Activated naive CD4-positive, alpha-beta T cell treated with anti-CD3 and anti-CD28 coated beads, Interleukin-2, amount 50 U/mL, for 24 hours (primary cell): Measurements from ENCODE around the gene GPT2.
A peak's percentile ranks its signal among the peaks of the same experiment; 100 is the strongest.

Source experiments
- H3K27ac Mint-ChIP-seq: one replicate; pipeline ENCODE4 v1.8.0; 2021; ENCODE audit warnings: mild to moderate bottlenecking, mixed read lengths
- H3K27me3 Mint-ChIP-seq: one replicate; pipeline ENCODE4 v1.8.0; 2021; ENCODE audit warnings: mixed read lengths
- H3K36me3 Mint-ChIP-seq: one replicate; pipeline ENCODE4 v1.8.0; 2021; ENCODE audit warnings: mixed read lengths
- H3K4me1 Mint-ChIP-seq: one replicate; pipeline ENCODE4 v1.8.0; 2021; ENCODE audit warnings: mixed read lengths
- H3K4me3 Mint-ChIP-seq: one replicate; pipeline ENCODE4 v1.8.0; 2021; ENCODE audit warnings: mild to moderate bottlenecking, mixed read lengths
- H3K9me3 Mint-ChIP-seq: one replicate; pipeline ENCODE4 v1.8.0; 2021; ENCODE audit warnings: mixed read lengths

GPT2 gene

GRCh38 chr16:46883690-46884512, at the start of gene GPT2:
GPT2 (plus strand) TSS chr16:46884362; CDS start chr16:46884716, 354 bp downstream.
- Mint-ChIP-seq H3K36me3 (no peaks in the 10 kb centered on the region), H3K4me1 (peaks cover 17% of the 10 kb centered on the region), H3K4me3 (peak within 1 kb of the TSS; percentile 95), H3K27ac (peak within 1 kb of the TSS; percentile 97), H3K9me3 (no peaks in the 10 kb centered on the region), H3K27me3 (peaks cover 2% of the 10 kb centered on the region)

DNA sequence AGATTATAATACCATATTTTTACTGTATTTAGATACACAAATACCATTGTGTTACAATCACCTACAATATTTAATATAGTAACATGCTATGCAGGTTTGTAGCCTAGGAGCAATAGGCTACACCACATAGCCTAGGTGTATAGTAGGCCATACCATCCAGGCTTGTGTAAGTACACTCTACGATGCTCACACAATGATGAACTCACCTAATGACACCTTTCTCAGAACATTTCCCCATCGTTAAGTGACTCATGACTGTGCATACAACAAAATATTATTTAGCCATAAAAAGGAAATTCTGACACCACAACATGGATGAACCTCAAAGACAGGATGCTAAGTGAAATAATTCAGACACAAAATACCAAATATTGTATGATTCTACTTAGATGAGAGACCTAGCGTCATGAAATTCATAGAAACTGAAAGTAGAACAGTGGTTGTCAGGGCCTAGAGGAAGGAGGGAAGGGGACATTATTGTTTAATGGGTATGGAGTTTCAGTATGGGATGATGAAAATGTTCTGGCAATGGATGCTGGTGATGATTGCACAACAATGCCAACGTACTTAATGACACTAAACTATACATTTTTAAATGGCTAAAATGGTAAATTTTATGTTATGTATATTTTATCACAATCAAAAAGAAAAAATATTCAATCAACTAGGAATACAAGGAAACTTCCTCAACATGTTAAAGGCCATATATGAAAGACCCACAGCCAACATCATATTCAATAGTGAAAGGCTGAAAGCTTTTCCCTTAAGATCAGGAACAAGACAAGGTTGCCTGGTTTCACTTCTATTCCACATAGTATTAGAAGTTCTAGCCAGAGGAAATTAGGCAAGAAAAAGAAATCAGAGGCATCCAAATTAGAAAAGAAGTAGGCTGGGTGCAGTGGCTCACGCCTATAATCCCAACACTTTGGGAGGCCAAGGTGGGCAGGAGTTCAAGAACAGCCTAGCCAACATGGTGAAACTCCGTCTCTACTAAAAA, 47.3 kb upstream of the GPT2 start:
- Mint-ChIP-seq H3K27ac (no peak overlapping the region), H3K4me1 (no peaks in the 10 kb centered on the region), H3K36me3 (no peaks in the 10 kb centered on the region), H3K9me3 (no peaks in the 10 kb centered on the region), H3K4me3 (no peak overlapping the region), H3K27me3 (no peaks in the 10 kb centered on the region)

DNA sequence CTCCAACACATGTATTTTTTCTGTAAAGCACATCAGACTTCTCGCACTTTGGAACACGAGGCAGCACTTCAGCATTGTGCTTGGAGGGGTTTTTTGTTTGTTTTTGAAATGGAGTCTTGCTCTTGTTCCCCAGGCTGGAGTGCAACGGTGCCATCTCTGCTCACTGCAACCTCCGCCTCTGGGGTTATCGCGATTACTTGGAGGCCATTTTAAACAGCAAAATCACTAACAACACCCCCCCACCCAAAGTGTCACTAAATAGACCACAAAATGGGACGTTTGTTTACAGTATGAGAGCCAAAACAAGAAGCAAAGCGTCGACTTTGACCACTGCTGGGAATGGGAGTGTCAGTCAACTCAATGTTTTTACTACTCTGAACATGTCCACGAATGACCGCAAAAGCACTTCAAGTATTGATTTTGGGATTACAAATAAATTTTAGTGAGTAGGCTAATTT, 44.1 kb upstream of the GPT2 start:
- H3K9me3 Mint-ChIP-seq = no peaks in the 10 kb centered on the region
- no peaks in the 10 kb centered on the region for H3K36me3 Mint-ChIP-seq
- H3K4me3 Mint-ChIP-seq = no peak overlapping the region
- no peaks in the 10 kb centered on the region for H3K27me3 Mint-ChIP-seq
- no peaks in the 10 kb centered on the region for H3K4me1 Mint-ChIP-seq
- H3K27ac Mint-ChIP-seq = no peak overlapping the region

DNA sequence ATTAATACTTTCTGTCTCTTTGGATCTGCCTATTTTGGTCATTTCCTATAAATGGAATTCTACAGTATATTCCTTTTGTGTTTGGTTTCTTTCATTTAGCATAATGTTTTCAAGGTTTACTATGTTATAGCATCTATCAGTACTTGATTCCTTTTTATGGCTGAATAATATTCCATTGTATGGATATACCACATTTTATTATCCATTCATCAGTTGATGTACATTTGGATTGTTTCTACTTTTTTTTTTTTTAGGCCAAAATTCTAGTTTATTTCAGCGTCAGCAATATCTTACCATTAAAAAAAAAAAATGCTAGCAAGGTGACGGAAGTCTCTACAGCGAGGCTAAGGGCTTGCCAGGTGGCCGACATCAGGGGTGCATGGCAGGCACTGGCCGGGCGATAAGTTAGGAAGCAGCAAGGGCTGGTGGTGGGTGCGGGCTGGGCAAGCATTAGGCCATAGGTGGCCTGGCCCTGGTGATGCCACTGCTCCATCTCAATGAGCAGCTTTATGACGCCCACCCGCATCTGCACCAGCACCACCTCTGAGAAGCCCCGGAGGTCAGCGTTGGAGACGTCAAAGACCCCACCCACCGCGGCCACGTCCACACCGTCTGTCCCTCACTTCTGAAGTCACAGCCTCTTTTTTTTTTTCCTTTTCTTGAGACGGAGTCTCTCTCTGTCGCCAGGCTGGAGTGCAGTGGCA, 41.8 kb upstream of the GPT2 start:
- Mint-ChIP-seq H3K27me3 (peaks cover 2% of the 10 kb centered on the region), H3K27ac (no peak overlapping the region), H3K9me3 (no peaks in the 10 kb centered on the region), H3K4me1 (no peaks in the 10 kb centered on the region), H3K4me3 (no peak overlapping the region), H3K36me3 (no peaks in the 10 kb centered on the region)

DNA sequence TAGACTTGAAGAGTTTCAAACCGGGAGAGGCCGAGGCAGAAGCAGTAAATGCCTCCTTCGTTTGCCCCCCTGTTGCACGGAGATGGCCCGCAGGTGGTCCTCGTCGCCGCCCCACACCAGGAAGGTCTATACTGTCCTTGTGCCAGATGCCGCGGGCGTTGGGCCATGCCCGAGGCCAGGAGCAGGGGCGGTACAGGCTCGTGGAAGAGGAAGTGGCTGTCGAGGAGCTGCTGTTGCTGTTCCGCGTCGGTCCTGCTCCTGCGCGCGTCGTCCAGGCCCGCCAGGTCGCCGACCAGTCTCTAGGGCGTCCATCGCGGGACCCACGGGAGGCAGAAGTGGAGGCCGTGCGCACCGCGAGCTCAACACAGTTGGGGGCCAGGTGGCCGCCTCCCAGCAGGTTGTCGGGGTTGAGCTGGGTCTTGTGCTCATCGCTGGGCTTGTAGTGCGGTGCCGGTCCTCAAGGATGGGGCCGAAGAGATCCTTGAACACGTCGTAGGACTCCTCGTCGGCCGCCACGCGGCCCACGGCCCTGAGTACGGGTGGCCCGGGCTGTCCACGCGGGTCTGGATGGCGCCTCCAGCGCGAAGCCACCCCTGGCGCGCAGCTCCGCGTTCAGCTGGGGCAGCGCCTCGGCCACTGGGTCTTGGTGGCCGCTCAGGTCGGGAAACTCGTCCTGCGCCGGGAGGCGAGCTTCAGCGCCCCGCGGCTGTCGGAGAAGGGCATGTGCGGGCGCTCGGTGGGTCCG, 40.1 kb upstream of the GPT2 start:
- H3K36me3 Mint-ChIP-seq = no peaks in the 10 kb centered on the region
- no peak overlapping the region for H3K4me3 Mint-ChIP-seq
- no peaks in the 10 kb centered on the region for H3K4me1 Mint-ChIP-seq
- H3K27ac Mint-ChIP-seq = no peak overlapping the region
- peaks cover 2% of the 10 kb centered on the region for H3K27me3 Mint-ChIP-seq
- no peaks in the 10 kb centered on the region for H3K9me3 Mint-ChIP-seq

DNA sequence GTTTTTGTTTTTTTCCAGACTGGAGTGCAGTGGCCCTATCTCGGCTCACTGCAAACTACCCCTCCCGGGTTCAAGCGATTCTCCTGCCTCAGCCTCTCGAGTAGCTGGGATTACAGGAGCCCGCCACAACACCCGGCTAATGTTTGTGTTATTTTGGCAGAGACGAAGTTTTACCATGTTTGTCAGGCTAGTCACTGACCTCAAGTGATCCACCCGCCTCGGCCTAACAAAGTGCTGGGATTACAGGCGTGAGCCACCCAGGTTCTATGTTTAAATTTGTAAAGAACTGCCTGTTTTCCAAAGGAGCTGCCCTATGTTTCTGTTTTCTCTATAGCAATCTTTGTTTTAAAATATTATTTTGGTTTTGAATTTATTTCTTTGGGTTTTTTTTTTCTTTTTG, 39.4 kb upstream of the GPT2 start:
- Mint-ChIP-seq H3K36me3 (no peaks in the 10 kb centered on the region), H3K4me1 (no peaks in the 10 kb centered on the region), H3K4me3 (no peak overlapping the region)

GRCh38 chr16:46845952-46846351, 38.2 kb upstream of the GPT2 start:
- Mint-ChIP-seq H3K36me3 (no peaks in the 10 kb centered on the region), H3K4me3 (no peak overlapping the region)

More for the DNA sequence above, 39.4 kb upstream of the GPT2 start:
- H3K27ac Mint-ChIP-seq = no peak overlapping the region
- H3K27me3 Mint-ChIP-seq = peaks cover 2% of the 10 kb centered on the region
- H3K9me3 Mint-ChIP-seq = no peaks in the 10 kb centered on the region

DNA sequence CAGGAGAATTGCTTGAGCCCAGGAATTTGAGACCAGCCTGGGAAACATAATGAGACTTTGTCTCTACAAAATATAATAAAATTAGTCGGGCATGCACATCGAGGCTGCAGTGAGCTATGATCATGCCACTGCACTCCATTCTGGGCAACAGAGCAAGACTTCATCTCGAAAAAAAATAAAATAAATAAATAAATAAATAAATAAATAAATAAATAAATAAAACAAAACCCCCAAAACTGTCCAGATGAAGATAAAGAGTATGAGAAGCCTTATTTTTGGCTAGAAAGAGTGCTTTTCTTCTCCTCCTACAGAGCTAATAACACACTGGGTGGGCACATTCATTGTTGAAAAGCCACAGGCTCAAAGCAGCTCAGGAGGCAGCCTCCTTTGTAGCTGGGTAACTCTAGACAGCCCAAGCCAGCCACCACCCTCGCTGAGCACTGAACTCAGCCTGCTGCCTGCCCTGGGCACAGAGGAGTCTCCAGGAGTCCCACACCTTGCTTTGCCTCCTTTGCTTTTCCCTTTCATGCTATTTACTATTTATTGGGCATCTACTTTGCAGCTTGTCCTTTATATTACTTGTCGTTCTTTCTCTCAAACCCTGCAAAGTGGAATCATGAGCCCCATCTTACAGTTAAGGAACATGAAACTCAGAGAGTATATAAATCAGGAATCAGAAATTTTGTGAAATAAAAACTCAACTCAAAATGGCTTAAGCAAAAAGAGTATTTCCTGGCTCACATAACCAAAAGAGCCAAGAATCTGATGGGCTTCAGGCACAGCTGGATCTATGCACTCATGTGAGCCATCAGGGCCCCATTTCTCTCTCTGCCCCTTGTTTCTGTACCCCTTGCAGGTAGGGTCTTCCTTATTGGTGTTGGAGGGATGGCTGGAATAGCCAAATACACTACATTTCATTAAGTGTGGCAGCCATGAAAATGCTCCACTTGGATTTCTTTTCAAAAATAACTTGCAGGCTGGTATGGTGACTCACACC, 35.1 kb upstream of the GPT2 start:
- Mint-ChIP-seq H3K27me3 (peaks cover 2% of the 10 kb centered on the region), H3K9me3 (no peaks in the 10 kb centered on the region), H3K36me3 (no peaks in the 10 kb centered on the region), H3K4me3 (no peak overlapping the region), H3K4me1 (no peaks in the 10 kb centered on the region), H3K27ac (no peak overlapping the region)

More at GRCh38 chr16:46845952-46846351, 38.2 kb upstream of the GPT2 start:
- Mint-ChIP-seq H3K4me1 (no peaks in the 10 kb centered on the region), H3K27ac (no peak overlapping the region), H3K27me3 (peaks cover 2% of the 10 kb centered on the region), H3K9me3 (no peaks in the 10 kb centered on the region)

GRCh38 chr16:46850619-46851555, 33.3 kb upstream of the GPT2 start:
- Mint-ChIP-seq H3K36me3 (no peaks in the 10 kb centered on the region), H3K4me1 (no peaks in the 10 kb centered on the region), H3K27ac (no peak overlapping the region), H3K9me3 (no peaks in the 10 kb centered on the region), H3K4me3 (no peak overlapping the region), H3K27me3 (peaks cover under 1% of the 10 kb centered on the region)

DNA sequence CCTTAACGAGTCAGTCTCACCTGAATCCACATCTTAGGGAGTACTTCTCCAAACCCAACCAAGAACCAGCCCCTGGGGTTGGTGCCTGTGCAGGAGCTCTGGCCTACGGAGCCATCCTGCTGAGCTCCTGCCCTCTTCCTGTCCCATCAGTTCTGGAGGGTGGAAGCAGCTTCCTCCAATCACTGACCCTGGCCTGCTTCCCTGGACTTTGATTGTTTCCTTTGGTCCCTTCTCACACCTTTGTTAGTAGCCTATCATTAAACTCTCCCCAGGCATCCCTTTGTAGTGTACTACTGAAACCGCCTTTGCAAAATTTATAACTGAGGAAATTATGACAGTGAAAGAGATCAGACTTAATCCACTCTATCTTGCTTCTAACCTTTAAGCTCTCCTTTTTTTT, 32.0 kb upstream of the GPT2 start:
- H3K27ac Mint-ChIP-seq = peak overlapping the region; percentile 46
- no peak overlapping the region for H3K4me3 Mint-ChIP-seq
- no peaks in the 10 kb centered on the region for H3K4me1 Mint-ChIP-seq

DNA sequence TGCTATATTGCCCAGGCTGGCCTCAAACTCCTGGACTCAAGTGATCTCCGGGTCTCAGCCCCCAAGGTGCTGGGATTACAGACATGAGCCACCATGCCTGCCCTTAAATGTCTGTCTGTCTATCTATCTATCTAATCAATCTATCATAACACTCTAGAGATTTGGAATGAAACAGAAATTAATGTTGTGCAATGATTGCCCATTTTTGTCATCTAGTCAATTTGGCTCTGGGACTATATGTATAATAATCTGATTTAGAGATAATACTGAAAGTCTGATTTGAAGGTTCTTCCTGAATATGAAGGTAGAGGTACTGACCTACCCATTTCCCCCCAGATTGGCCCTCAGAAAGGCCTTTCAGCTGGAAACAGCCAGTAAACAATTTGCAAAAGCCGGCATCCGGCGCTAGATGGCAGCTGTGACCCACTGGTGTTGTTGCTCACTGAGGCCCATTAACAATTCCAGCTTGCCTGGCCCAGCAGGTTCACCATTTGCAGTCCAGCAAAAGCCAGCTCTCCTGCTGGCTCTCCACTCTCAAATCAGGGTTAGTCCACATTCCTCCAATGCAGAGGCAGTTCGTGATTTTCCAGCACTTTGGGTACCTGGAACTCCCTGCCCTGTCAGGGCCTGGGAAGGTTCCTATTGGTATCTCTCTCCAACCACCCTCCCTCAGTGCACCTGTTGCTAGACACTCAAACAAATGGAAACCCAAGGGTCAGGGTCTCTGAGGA, 30.3 kb upstream of the GPT2 start:
- H3K27me3 Mint-ChIP-seq = no peaks in the 10 kb centered on the region
- H3K9me3 Mint-ChIP-seq = no peaks in the 10 kb centered on the region
- H3K27ac Mint-ChIP-seq = no peak overlapping the region
- no peaks in the 10 kb centered on the region for H3K36me3 Mint-ChIP-seq
- no peak overlapping the region for H3K4me3 Mint-ChIP-seq
- no peaks in the 10 kb centered on the region for H3K4me1 Mint-ChIP-seq

More for the DNA sequence above, 32.0 kb upstream of the GPT2 start:
- H3K27me3 Mint-ChIP-seq = no peaks in the 10 kb centered on the region
- H3K9me3 Mint-ChIP-seq = no peaks in the 10 kb centered on the region
- H3K36me3 Mint-ChIP-seq = no peaks in the 10 kb centered on the region

- H3K9me3 Mint-ChIP-seq = no peaks in the 10 kb centered on the region
- no peaks in the 10 kb centered on the region for H3K36me3 Mint-ChIP-seq
- no peaks in the 10 kb centered on the region for H3K27me3 Mint-ChIP-seq
- no peak overlapping the region for H3K27ac Mint-ChIP-seq
- no peaks in the 10 kb centered on the region for H3K4me1 Mint-ChIP-seq
- no peak overlapping the region for H3K4me3 Mint-ChIP-seq
Observed at GRCh38 chr16:46854846-46855245, 29.3 kb upstream of the GPT2 start.
